ENCODE data around the gene SYNJ2. TPM values are rescaled to one million over a fixed set of nuclear protein-coding genes. Genes with fewer than 3 reads are reported as not detected.

Gene SYNJ2
- polyA plus RNA-seq, 1 donor from 2014 or later, result 0.12 TPM

DNA sequence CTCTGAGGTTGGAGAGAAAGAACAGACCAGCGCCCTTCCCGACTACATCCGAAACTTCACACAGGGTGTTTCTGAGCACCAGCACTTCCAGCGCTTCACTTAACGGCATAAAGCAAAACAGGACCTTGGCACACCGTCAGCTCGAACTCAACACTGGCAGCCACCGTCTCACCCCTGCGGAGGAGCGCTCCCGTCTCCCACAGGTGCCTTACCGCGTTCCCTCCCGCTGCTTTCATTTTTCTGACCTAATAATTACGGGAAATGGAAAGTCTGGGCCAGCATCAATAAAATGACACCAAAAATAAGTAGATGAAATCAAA is 37.7 kb upstream of the SYNJ2 start:
- Histone ChIP-seq H3K36me3 (ENCODE audit: insufficient read depth, low read length) (peaks cover 10% of the 10 kb centered on the region), H3K27me3 (ENCODE audit: insufficient read depth, low read depth, low read length) (no peaks in the 10 kb centered on the region), H3K79me2 (replicated peaks; ENCODE audit: insufficient read depth, low read length) (no peaks in the 10 kb centered on the region), H3K4me2 (ENCODE audit: low read length) (no peak overlapping the region), H3K27ac (ENCODE audit: low read length) (no peak overlapping the region), H3K9me2 (ENCODE audit: insufficient read depth, low read length) (no peaks in the 10 kb centered on the region), H3K9ac (ENCODE audit: low read length) (no peak overlapping the region), H3F3A (ENCODE audit: insufficient read depth, low read length, poor library complexity, severe bottlenecking) (no peaks in the 10 kb centered on the region), H3K4me3 (ENCODE audit: low read length) (no peak overlapping the region), H3K9me3 (ENCODE audit: low read length) (no peaks in the 10 kb centered on the region), H2AFZ (ENCODE audit: low read depth, low read length) (no peak overlapping the region), H4K20me1 (ENCODE audit: insufficient read depth) (no peaks in the 10 kb centered on the region)
- TF ChIP-seq TAF1 (IDR thresholded peaks at IDR 0.05; ENCODE audit: low read depth) (no peak), RAD21 (conservative IDR thresholded peaks at IDR 0.05) (no peak), EZH2 (IDR thresholded peaks at IDR 0.05; ENCODE audit: borderline replicate concordance, insufficient read depth, low read length, poor library complexity, severe bottlenecking) (no peak)

- Histone ChIP-seq H3K9me3 (ENCODE audit: low read length) (peaks cover 4% of the 10 kb centered on the region), H3F3A (ENCODE audit: insufficient read depth, low read length, poor library complexity, severe bottlenecking) (no peaks in the 10 kb centered on the region), H3K4me3 (ENCODE audit: low read length) (no peak overlapping the region), H3K4me2 (ENCODE audit: low read length) (no peak overlapping the region), H3K9me2 (ENCODE audit: insufficient read depth, low read length) (no peaks in the 10 kb centered on the region), H3K9ac (ENCODE audit: low read length) (no peak overlapping the region), H3K27me3 (ENCODE audit: insufficient read depth, low read depth, low read length) (no peaks in the 10 kb centered on the region), H3K36me3 (ENCODE audit: insufficient read depth, low read length) (peaks cover 7% of the 10 kb centered on the region), H2AFZ (ENCODE audit: low read depth, low read length) (no peak overlapping the region), H4K20me1 (ENCODE audit: insufficient read depth) (no peaks in the 10 kb centered on the region), H3K79me2 (replicated peaks; ENCODE audit: insufficient read depth, low read length) (no peaks in the 10 kb centered on the region), H3K27ac (ENCODE audit: low read length) (no peak overlapping the region)
- no peak for TF ChIP-seq REST (IDR thresholded peaks at IDR 0.05; ENCODE audit: borderline replicate concordance)
- TF ChIP-seq CTCF (IDR thresholded peaks at IDR 0.05; ENCODE audit: poor library complexity, severe bottlenecking), result no peak
- TF ChIP-seq POLR2AphosphoS5 (IDR thresholded peaks at IDR 0.05), result no peak
- no peak for TF ChIP-seq SMC3 (conservative IDR thresholded peaks at IDR 0.05; ENCODE audit: poor library complexity)
- no peak for TF ChIP-seq EZH2 (IDR thresholded peaks at IDR 0.05; ENCODE audit: borderline replicate concordance, insufficient read depth, low read length, poor library complexity, severe bottlenecking)
- no peak for TF ChIP-seq MXI1 (conservative IDR thresholded peaks at IDR 0.05; ENCODE audit: poor library complexity, severe bottlenecking)
- TF ChIP-seq EP300 (conservative IDR thresholded peaks at IDR 0.05; ENCODE audit: poor library complexity, severe bottlenecking), result no peak
- TF ChIP-seq RAD21 (conservative IDR thresholded peaks at IDR 0.05), result no peak
- TF ChIP-seq TAF1 (IDR thresholded peaks at IDR 0.05; ENCODE audit: low read depth), result no peak
Measured at GRCh38 chr6:157944983-157945931, 36.4 kb upstream of the SYNJ2 start.

All from neural cell (in vitro differentiated cells).